HUDEP-2 (cell line): Measurements from ENCODE around the gene XRCC4.

ENCODE experiments used
- DNase-seq, 76 experiments: peaks; one replicate each; lab custom pipeline; 2025; ENCODE audit not compliant: unreplicated experiment in 76 of 76; lab: John Stamatoyannopoulos, UW

XRCC4 gene

DNA sequence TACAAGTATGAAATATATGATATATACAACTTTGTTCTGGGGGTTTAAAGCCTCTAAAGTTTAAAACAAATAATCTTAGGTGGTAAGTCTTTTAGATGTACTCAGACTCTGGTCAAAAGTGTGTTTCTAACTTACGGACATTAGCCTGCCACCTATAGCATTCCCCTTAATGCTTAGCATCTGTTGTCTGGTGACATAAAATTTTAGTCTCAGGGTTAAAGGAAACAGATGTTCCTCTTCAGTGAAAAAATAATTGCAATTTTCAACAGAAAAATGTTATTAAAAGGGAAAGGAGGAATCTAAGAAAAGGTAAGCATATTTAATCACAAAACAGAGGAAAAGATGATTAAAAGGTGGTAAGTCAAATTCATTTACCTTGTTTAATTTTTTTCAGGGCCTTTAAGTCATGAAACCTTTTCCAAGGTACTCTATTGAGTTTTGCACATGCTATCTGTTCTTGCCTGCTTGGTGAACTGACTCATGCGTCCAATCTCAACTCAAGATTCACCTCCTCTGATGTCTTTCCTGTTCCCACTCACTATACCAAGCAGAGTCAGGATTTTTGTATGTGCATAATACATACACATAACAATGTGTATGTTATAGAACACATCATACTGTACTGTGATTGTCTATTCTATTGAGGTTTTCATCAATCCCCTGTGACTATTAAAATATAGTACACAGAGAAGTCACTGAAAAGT, 8.1 kb upstream of the XRCC4 start:
- peak in 1 of 76 experiments; percentile 4 for DNase-seq

GRCh38 chr5:83071286-83072051, 5.9 kb upstream of the XRCC4 start:
- no peak for DNase-seq

- DNase-seq = no peak
Observed at GRCh38 chr5:83072966-83073365, 4.4 kb upstream of the XRCC4 start.

- DNase-seq = peak in 22 of 76 experiments; percentile 1 to 53 (median 22)
Observed at GRCh38 chr5:83077662-83078261, 415 bp downstream of the XRCC4 start.

GRCh38 chr5:83082750-83083149, 5.4 kb downstream of the XRCC4 start:
- no peak for DNase-seq

GRCh38 chr5:83084336-83084735, 7.0 kb downstream of the XRCC4 start:
- DNase-seq = no peak

- no peak for DNase-seq
Observed at GRCh38 chr5:83085106-83085505, 7.8 kb downstream of the XRCC4 start.

GRCh38 chr5:83090169-83090568, 12.8 kb downstream of the XRCC4 start:
- DNase-seq = no peak

- no peak for DNase-seq
Observed at GRCh38 chr5:83092619-83093018, 15.3 kb downstream of the XRCC4 start.

GRCh38 chr5:83093692-83094091, 16.3 kb downstream of the XRCC4 start:
- no peak for DNase-seq

- no peak for DNase-seq
Observed at GRCh38 chr5:83095163-83095956, 18.0 kb downstream of the XRCC4 start.

DNA sequence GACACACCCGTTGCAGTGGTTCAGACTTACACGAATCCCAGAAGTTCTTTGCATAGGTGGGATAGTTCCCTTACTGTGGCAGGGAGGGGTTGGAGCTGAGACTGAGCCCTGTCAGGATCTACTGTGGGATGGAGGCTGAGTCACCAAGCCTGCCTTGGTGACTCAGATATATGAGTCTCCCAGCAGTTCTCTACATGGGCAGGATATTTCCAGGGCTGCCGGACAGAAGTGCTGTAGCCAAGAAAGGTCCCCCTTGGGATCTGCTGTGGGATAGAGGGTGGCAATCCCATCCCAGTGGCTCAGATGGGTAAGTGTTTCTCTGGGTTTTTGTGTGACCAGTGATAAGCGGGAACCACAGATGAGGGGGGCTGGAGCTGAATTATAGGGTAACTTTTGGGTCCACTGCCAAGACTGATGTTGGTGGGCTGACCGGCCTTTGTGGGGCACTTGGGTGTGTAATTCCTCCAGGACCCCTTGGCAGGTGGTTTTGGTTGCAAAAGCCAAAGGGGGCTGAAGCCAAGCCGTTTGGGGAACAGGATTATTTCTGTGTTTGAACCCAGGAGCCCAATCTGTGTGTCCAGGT, 18.7 kb downstream of the XRCC4 start:
- no peak for DNase-seq

- peak in 1 of 76 experiments; percentile 15 for DNase-seq
Observed at GRCh38 chr5:83096660-83097339, 19.5 kb downstream of the XRCC4 start.

GRCh38 chr5:83097689-83098231, 20.4 kb downstream of the XRCC4 start:
- peak in 20 of 76 experiments; percentile 7 to 66 (median 26) for DNase-seq

- no peak for DNase-seq
Observed at GRCh38 chr5:83099001-83099400, 21.7 kb downstream of the XRCC4 start.

GRCh38 chr5:83099445-83099844, 22.1 kb downstream of the XRCC4 start:
- peak in 11 of 76 experiments; percentile 4 to 53 (median 22) for DNase-seq

DNA sequence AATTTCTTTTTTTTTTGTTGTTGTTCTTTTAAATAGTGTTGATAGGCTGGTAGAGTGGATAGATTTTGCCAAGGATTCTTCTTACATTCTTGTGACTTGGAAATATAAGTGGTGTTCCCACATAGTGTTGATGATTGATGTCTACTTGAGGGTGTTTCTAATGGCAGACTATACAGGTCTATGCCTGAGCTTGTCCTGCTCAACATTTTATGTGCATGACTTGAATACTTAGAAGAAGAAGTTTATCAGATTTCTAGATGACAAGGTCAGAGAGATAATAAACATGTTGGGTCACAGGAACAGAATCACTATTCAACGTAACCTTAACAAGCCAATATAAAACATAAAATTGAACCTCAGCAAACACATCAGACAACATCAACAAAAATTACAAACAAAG, 24.2 kb downstream of the XRCC4 start:
- peak in 3 of 76 experiments; percentile 3 to 13 (median 3) for DNase-seq

- peak in 25 of 76 experiments; percentile 4 to 60 (median 18) for DNase-seq
Observed at GRCh38 chr5:83102364-83102980, 25.1 kb downstream of the XRCC4 start.

DNA sequence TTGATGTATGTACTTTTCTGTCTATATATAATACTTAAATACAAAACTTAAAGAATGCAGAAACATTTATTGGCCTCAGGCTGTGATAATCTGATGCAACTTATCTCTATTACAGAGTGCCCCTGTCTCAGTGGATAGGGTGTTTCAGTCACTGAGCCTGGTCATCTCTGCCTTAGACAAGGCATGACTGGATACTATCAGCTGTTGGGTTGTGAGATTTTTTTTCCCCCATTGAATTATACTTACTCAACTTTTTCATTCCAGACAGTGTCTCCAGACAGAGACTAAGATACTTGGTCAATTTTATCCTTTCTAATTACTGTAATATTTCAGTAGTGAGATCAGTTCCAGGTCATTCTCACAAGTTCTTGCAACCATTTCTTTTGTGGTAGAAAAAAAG, 26.7 kb downstream of the XRCC4 start:
- DNase-seq = peak in 6 of 76 experiments; percentile 3 to 20 (median 10)
